HG02885 (cell line): ENCODE data around the gene MKKS.
"Not testable (repeated sequence)": the region's sequence is repeated elsewhere in the genome, so short reads cannot be mapped to it uniquely, and the experiment has no call there.

Experiments used
- ATAC-seq: cut with Tn5 transposase; IDR thresholded peaks from one replicate; pipeline ENCODE4 v1.9.1; 2021; ENCODE audit warnings: mild to moderate bottlenecking; ENCODE audit not compliant: unreplicated experiment, poor library complexity

Gene MKKS

GRCh38 chr20:10417218-10417617 is 16.8 kb downstream of the MKKS start:
- not testable (repeated sequence) for ATAC-seq

- no peak for ATAC-seq
These were observed 18.9 kb downstream of the MKKS start for GRCh38 chr20:10415013-10415650.

- ATAC-seq: peak; percentile 44
These were observed 21.2 kb downstream of the MKKS start for GRCh38 chr20:10412591-10413408.

GRCh38 chr20:10411673-10412072 is 22.3 kb downstream of the MKKS start:
- ATAC-seq: no peak

GRCh38 chr20:10408108-10408813 is 25.8 kb downstream of the MKKS start:
- no peak for ATAC-seq

- no peak for ATAC-seq
These were observed 29.0 kb downstream of the MKKS start for GRCh38 chr20:10404959-10405530.

GRCh38 chr20:10404023-10404628 is 29.9 kb downstream of the MKKS start:
- no peak for ATAC-seq

- ATAC-seq: no peak
These were observed 30.9 kb downstream of the MKKS start for GRCh38 chr20:10402938-10403608.

GRCh38 chr20:10398834-10399369 is 35.1 kb downstream of the MKKS start:
- ATAC-seq: no peak

- not testable (repeated sequence) for ATAC-seq
These were observed 39.3 kb downstream of the MKKS start for GRCh38 chr20:10394752-10395151.

GRCh38 chr20:10390709-10391108 is 43.3 kb downstream of the MKKS start:
- ATAC-seq: no peak

GRCh38 chr20:10388597-10388996 is 45.4 kb downstream of the MKKS start:
- ATAC-seq: no peak

GRCh38 chr20:10387686-10388085 is 46.3 kb downstream of the MKKS start:
- ATAC-seq: no peak

- no peak for ATAC-seq
These were observed 48.0 kb downstream of the MKKS start for GRCh38 chr20:10385850-10386544.

- ATAC-seq: no peak
These were observed 52.5 kb downstream of the MKKS start for GRCh38 chr20:10381477-10381876.

- ATAC-seq: no peak
These were observed 54.3 kb downstream of the MKKS start for GRCh38 chr20:10379761-10380160.

GRCh38 chr20:10376270-10377075 is 57.5 kb downstream of the MKKS start:
- ATAC-seq: no peak

GRCh38 chr20:10375191-10375590 is 58.8 kb downstream of the MKKS start:
- no peak for ATAC-seq
